Smooth muscle cell (in vitro differentiated cells): ENCODE results near the gene CSTF3. TPM values are rescaled to one million over a fixed set of nuclear protein-coding genes. Genes with fewer than 3 reads are reported as not detected.

Experiments used
- DNase-seq: peaks from one replicate; lab custom pipeline; 2025; ENCODE audit not compliant: unreplicated experiment; lab: John Stamatoyannopoulos, UW
- H2AFZ ChIP-seq: fragments of 200-600 bp; sonication (generic); 2 replicates; pipeline ENCODE4 v1.6.0; 2016; ENCODE audit warnings: antibody characterized with exemption, low read depth, mild to moderate bottlenecking
- H3F3A ChIP-seq: fragments of 200-600 bp; sonication (generic); 2 replicates; pipeline ENCODE4 v1.6.0; 2017; ENCODE audit warnings: antibody characterized with exemption, low read depth
- H3K27ac ChIP-seq: fragments of 200-600 bp; sonication (generic); 2 replicates; pipeline ENCODE4 v1.5.1; 2016; ENCODE audit warnings: low read depth, mild to moderate bottlenecking
- H3K27me3 ChIP-seq: fragments of 200-600 bp; sonication (generic); 2 replicates; pipeline ENCODE4 v1.6.1; 2016; ENCODE audit warnings: low read depth, mild to moderate bottlenecking
- H3K36me3 ChIP-seq: fragments of 200-600 bp; sonication (generic); 2 replicates; pipeline ENCODE4 v1.5.1; 2016; ENCODE audit warnings: low read depth
- H3K4me1 ChIP-seq: fragments of 200-600 bp; sonication (generic); 2 replicates; pipeline ENCODE4 v1.5.1; 2016; ENCODE audit warnings: low read depth
- H3K4me2 ChIP-seq: fragments of 200-600 bp; sonication (generic); 2 replicates; pipeline ENCODE4 v1.6.0; 2016; ENCODE audit warnings: mild to moderate bottlenecking
- H3K4me3 ChIP-seq: fragments of 200-600 bp; sonication (generic); 2 replicates; pipeline ENCODE4 v1.5.1; 2016; ENCODE audit warnings: mild to moderate bottlenecking
- H3K79me2 ChIP-seq: fragments of 200-600 bp; sonication (generic); 2 replicates; pipeline ENCODE4 v1.6.0; 2016; ENCODE audit warnings: low read depth, mild to moderate bottlenecking
- H3K9ac ChIP-seq: fragments of 200-600 bp; sonication (generic); 2 replicates; pipeline ENCODE4 v1.6.0; 2016; ENCODE audit warnings: low read depth
- H3K9me3 ChIP-seq: fragments of 200-600 bp; sonication (generic); replicated peaks from 2 replicates; pipeline ENCODE4 v1.5.1; 2016; ENCODE audit warnings: low read depth
- H4K20me1 ChIP-seq: fragments of 200-600 bp; sonication (generic); 2 replicates; pipeline ENCODE4 v1.6.0; 2016; ENCODE audit warnings: low read depth
- CTCF ChIP-seq: fragments of 200-600 bp; sonication (generic); IDR thresholded peaks from 2 replicates; pipeline ENCODE4 v1.5.1; 2017; ENCODE audit warnings: borderline replicate concordance, mild to moderate bottlenecking, antibody characterized with exemption; ENCODE audit not compliant: insufficient read depth, poor library complexity, severe bottlenecking
- WGBS: methylation state at CpG from one replicate; pipeline ENCODE4 v1.1.7; 2016; ENCODE audit warnings: low lambda C conversion rate; 5-methylcytosine and 5-hydroxymethylcytosine counted together
- polyA plus RNA-seq: library from polyadenylated mRNA; unstranded; fragments of >200 nt; fragmentation: Nextera tagmentation; extraction: Ambion mirVana; gene quantifications from 2 replicates; pipeline ENCODE4 v1.2.1, GENCODE V29; 2016
- total RNA-seq: library from RNA; depleted of rRNA; stranded (reverse); fragments of >200 nt; gene quantifications from 2 replicates; pipeline ENCODE4 v1.2.3, GENCODE V29; 2014

CSTF3 gene
- total and polyA plus RNA-seq, 2 experiments from 2014 or later, result 25.9 to 30.4 TPM

GRCh38 chr11:33045551-33046255, 115.6 kb downstream of the CSTF3 start:
- Histone ChIP-seq H3K27me3 (no peaks in the 10 kb centered on the region), H3K9me3 (no peaks in the 10 kb centered on the region), H3F3A (no peaks in the 10 kb centered on the region), H3K79me2 (peaks cover 5% of the 10 kb centered on the region), H3K4me2 (no peak overlapping the region), H3K4me3 (no peak overlapping the region), H2AFZ (no peak overlapping the region), H3K27ac (peak overlapping the region; percentile 81), H4K20me1 (no peaks in the 10 kb centered on the region), H3K36me3 (no peaks in the 10 kb centered on the region), H3K4me1 (peaks cover 6% of the 10 kb centered on the region), H3K9ac (no peak overlapping the region)
- no peak for DNase-seq
- WGBS, result 91% methylated on average over 8 of the region's 8 CpGs
- no peak for TF ChIP-seq CTCF

- Histone ChIP-seq H3K9me3 (no peaks in the 10 kb centered on the region), H3K4me2 (no peak overlapping the region), H2AFZ (no peak overlapping the region), H3K79me2 (peaks cover 7% of the 10 kb centered on the region), H3K27ac (peak overlapping the region; percentile 81), H3K4me3 (no peak overlapping the region), H3K4me1 (peaks cover 14% of the 10 kb centered on the region), H3K9ac (peak overlapping the region; percentile 44), H3K36me3 (no peaks in the 10 kb centered on the region), H4K20me1 (no peaks in the 10 kb centered on the region), H3K27me3 (no peaks in the 10 kb centered on the region), H3F3A (no peaks in the 10 kb centered on the region)
- DNase-seq, result no peak
- WGBS, result 85% methylated on average over 4 of the region's 4 CpGs
- no peak for TF ChIP-seq CTCF
Measured at GRCh38 chr11:33044285-33044756, 117.0 kb downstream of the CSTF3 start.

GRCh38 chr11:33043221-33043830, 118.0 kb downstream of the CSTF3 start:
- H4K20me1 ChIP-seq, result no peaks in the 10 kb centered on the region
- no peak overlapping the region for H3K4me2 ChIP-seq
- DNase-seq, result no peak
- no peak for TF ChIP-seq CTCF
- H3K4me1 ChIP-seq, result peaks cover 14% of the 10 kb centered on the region
- H3K27me3 ChIP-seq, result no peaks in the 10 kb centered on the region
- 73% methylated on average over 2 of the region's 2 CpGs for WGBS
- no peak overlapping the region for H2AFZ ChIP-seq
- H3K4me3 ChIP-seq, result no peak overlapping the region
- H3K9ac ChIP-seq, result peak overlapping the region; percentile 43
- peak overlapping the region; percentile 81 for H3K27ac ChIP-seq
- H3F3A ChIP-seq, result no peaks in the 10 kb centered on the region
- H3K9me3 ChIP-seq, result no peaks in the 10 kb centered on the region
- no peaks in the 10 kb centered on the region for H3K36me3 ChIP-seq
- peaks cover 7% of the 10 kb centered on the region for H3K79me2 ChIP-seq
